K562 (cell line): Measurements from ENCODE around the gene CDH20. TPM values are rescaled to one million over a fixed set of nuclear protein-coding genes. Genes with fewer than 3 reads are reported as not detected.

ENCODE experiments used
- ATAC-seq: fragments of 200-7000 bp; cut with Tn5 transposase; 3 replicates; pipeline ENCODE4 v1.9.1; 2020; ENCODE audit warnings: moderate library complexity
- BruUV-seq: library from RNA; stranded (reverse); fragments of 400-500 nt; replicated peaks from 2 replicates; lab custom pipeline; 2021; lab: Mats Ljungman, UMichigan
- CTCF ChIA-PET: fragments of 300-600 bp; formaldehyde crosslinking; extraction: SDS; loops from one replicate; lab custom pipeline; 2021; ENCODE audit warnings: low intra/inter-chr PET ratio; lab: Yijun Ruan, JAX
- POLR2A ChIA-PET: fragments of 300-600, 350-650 bp; sonication (Branson Sonifier 250); formaldehyde crosslinking; extraction: SDS; loops from one replicate; lab custom pipeline; 2021; ENCODE audit warnings: antibody characterized with exemption, inconsistent platforms; lab: Yijun Ruan, JAX
- DNase-seq, 4 experiments: peaks; one replicate each; pipeline versions ENCODE4 v3.0.0 to v3.0.0-alpha.2; 2011 to 2018; ENCODE audit warnings: low spot score in 3 of 4, mixed read lengths in 3 of 4; ENCODE audit errors: extremely low read depth in 1 of 4
- FAIRE-seq: peaks from 2 replicates; lab custom pipeline; 2011; peaks lifted over from hg19 to GRCh38; lab: Jason Lieb, UNC
- H2AFZ ChIP-seq: 2 replicates; pipeline ENCODE4 v1.6.0; 2011; ENCODE audit warnings: low read depth, low read length, control low read depth, inconsistent platforms
- H3K27ac ChIP-seq: fragments of 200-600 bp; 3 replicates; pipeline ENCODE4 v1.8.0; 2011; ENCODE audit warnings: low read depth, mild to moderate bottlenecking, control low read depth, inconsistent platforms, low read length, moderate library complexity, mixed read lengths; ENCODE audit errors: extremely low read depth
- H3K27me3 ChIP-seq, 2 experiments: fragments of 300-600 bp in 1 of 2; 2 replicates in 1 of 2; 3 replicates in 1 of 2; pipeline versions ENCODE4 v1.6.0 to v1.8.0; 2011; ENCODE audit warnings: inconsistent platforms in 2 of 2, low read length in 2 of 2, mild to moderate bottlenecking in 1 of 2, mixed read lengths in 1 of 2, moderate library complexity in 1 of 2; ENCODE audit not compliant: control insufficient read depth in 2 of 2, insufficient read depth in 2 of 2
- H3K36me3 ChIP-seq: fragments of 300-600 bp; 3 replicates; pipeline ENCODE4 v1.8.0; 2011; ENCODE audit warnings: mild to moderate bottlenecking, low read length, inconsistent platforms; ENCODE audit not compliant: control insufficient read depth, insufficient read depth
- H3K4me1 ChIP-seq, 2 experiments: fragments of 200-600 bp in 1 of 2; replicated peaks in 1 of 2; 2 replicates in 1 of 2; 3 replicates in 1 of 2; pipeline versions ENCODE4 v1.5.1 to v1.8.0; 2011; ENCODE audit warnings: inconsistent platforms in 2 of 2, low read length in 2 of 2, mild to moderate bottlenecking in 1 of 2, mixed read lengths in 1 of 2, moderate library complexity in 1 of 2; ENCODE audit not compliant: control insufficient read depth in 2 of 2, insufficient read depth in 2 of 2
- H3K4me2 ChIP-seq: 2 replicates; pipeline ENCODE4 v1.6.1; 2011; ENCODE audit warnings: low read length, control low read depth, inconsistent platforms, mixed read lengths; ENCODE audit not compliant: insufficient read depth
- H3K4me3 ChIP-seq: fragments of 200-600 bp; sonication (generic), shearing (Covaris generic); 2 replicates; pipeline ENCODE4 v1.5.1; 2016; ENCODE audit warnings: control low read depth, inconsistent platforms
- H3K79me2 ChIP-seq: fragments of 200-600 bp; 3 replicates; pipeline ENCODE4 v1.8.0; 2011; ENCODE audit warnings: low read length, inconsistent platforms; ENCODE audit not compliant: control insufficient read depth, insufficient read depth
- H3K9ac ChIP-seq, 2 experiments: 2 replicates each; pipeline versions ENCODE4 v1.6.0 to v1.6.1; 2011; ENCODE audit warnings: low read depth in 2 of 2, low read length in 2 of 2, control low read depth in 1 of 2, inconsistent platforms in 1 of 2, mild to moderate bottlenecking in 1 of 2, mixed read lengths in 1 of 2; ENCODE audit not compliant: insufficient read depth in 1 of 2
- H3K9me1 ChIP-seq: one replicate; pipeline ENCODE4 v1.6.0; 2011; ENCODE audit warnings: inconsistent platforms, mild to moderate bottlenecking, low read length, moderate library complexity; ENCODE audit not compliant: control insufficient read depth, insufficient read depth
- H3K9me3 ChIP-seq: replicated peaks from 2 replicates; pipeline ENCODE4 v1.5.1; 2011; ENCODE audit warnings: low read depth, low read length, inconsistent platforms; ENCODE audit not compliant: control insufficient read depth, insufficient read depth
- H4K20me1 ChIP-seq: replicated peaks from 2 replicates; pipeline ENCODE4 v1.6.1; 2011; ENCODE audit warnings: low read length, inconsistent platforms, mixed read lengths; ENCODE audit not compliant: control insufficient read depth, insufficient read depth
- BRD9 ChIP-seq: fragments of 450-650 bp; IDR thresholded peaks from 2 replicates; pipeline ENCODE4 v1.6.1; 2018; ENCODE audit warnings: low read depth; ENCODE audit not compliant: partially characterized antibody
- ELK3 ChIP-seq: fragments of 450-650 bp; formaldehyde crosslinking; IDR thresholded peaks from 2 replicates; pipeline ENCODE4 v1.4.0; 2020; ENCODE audit warnings: mild to moderate bottlenecking
- GABPA ChIP-seq: fragments of 200-800 bp; sonication (Bioruptor generic); conservative IDR thresholded peaks from 2 replicates; pipeline ENCODE4 v1.6.1; 2016; ENCODE audit warnings: low read depth, missing genetic modification characterization, missing compliant biosample characterization
- TFAM ChIP-seq: fragments of 250-450 bp; sonication (Bioruptor Pico); conservative IDR thresholded peaks from 2 replicates; pipeline ENCODE4 v1.5.0; 2021; ENCODE audit warnings: mild to moderate bottlenecking, moderate library complexity
- TRIM24 ChIP-seq, 2 experiments: fragments of 450-650 bp; IDR thresholded peaks; 2 replicates each; pipeline ENCODE4 v1.6.1; 2016
- ZNF57 ChIP-seq: fragments of 450-650 bp; formaldehyde crosslinking; IDR thresholded peaks from 2 replicates; pipeline ENCODE4 v1.4.0; 2020; ENCODE audit warnings: mild to moderate bottlenecking, moderate library complexity
- WGBS: fragments of 100-300 bp; shearing (Covaris generic); methylation state at CpG from one replicate; pipeline ENCODE4 v1.1.6; 2016; ENCODE audit warnings: low coverage, mixed read lengths; ENCODE audit not compliant: insufficient coverage; ENCODE audit errors: missing lambda C conversion rate; 5-methylcytosine and 5-hydroxymethylcytosine counted together
- in situ Hi-C: fragments of 300-500 bp; cut with MboI; formaldehyde crosslinking; loops from 4 replicates; pipeline ENCODE4 v1.15.0; 2018; ENCODE audit warnings: inconsistent platforms, mixed read lengths
- intact Hi-C: fragments of 100-400 bp; cut with micrococcal nuclease; formaldehyde crosslinking; loops from 2 replicates; pipeline ENCODE4 v1.14.2; 2022
- polyA plus RNA-seq, 8 experiments: library from polyadenylated mRNA; depleted of rRNA in 4 of 8; stranded (reverse) in 5 of 8; unstranded in 3 of 8; fragments of >200 nt; fragmentation: Nextera tagmentation in 2 of 8; fragmentation: Illumina TruSeq in 1 of 8; extraction: Ambion mirVana in 2 of 8; extraction: Trizol in 1 of 8; gene quantifications; 2 replicates each; pipeline versions ENCODE4 v1.2.1 to v1.2.3, GENCODE V29; 2011 to 2014; ENCODE audit warnings: inconsistent platforms in 1 of 8, missing spikeins in 1 of 8
- total RNA-seq, 7 experiments: library from RNA; depleted of rRNA in 6 of 7; stranded (reverse); fragments of >200 nt in 6 of 7; fragmentation: Illumina TruSeq in 2 of 7; extraction: Trizol in 2 of 7; gene quantifications; 2 replicates each; pipeline versions ENCODE4 v1.2.1 to v1.2.3, GENCODE V29; 2011 to 2021; ENCODE audit warnings: low replicate concordance in 1 of 7

Gene CDH20
- total and polyA plus RNA-seq, 9 of the 15 experiments (the other 6 are each of a cell fraction or from before 2014, with no cell fraction given), result not detected

- no peak overlapping the region for H2AFZ ChIP-seq
- ATAC-seq, result no peak
- DNase-seq, result no peak
- H4K20me1 ChIP-seq, result no peaks in the 10 kb centered on the region
- H3K27me3 ChIP-seq, result no peaks in the 10 kb centered on the region
- no peaks in the 10 kb centered on the region for H3K79me2 ChIP-seq
- H3K27ac ChIP-seq, result no peak overlapping the region
- H3K4me3 ChIP-seq, result no peak overlapping the region
- intact Hi-C loops, result no loop called here
- no peaks in the 10 kb centered on the region for H3K36me3 ChIP-seq
- FAIRE-seq, result no peak
- H3K9me3 ChIP-seq, result no peaks in the 10 kb centered on the region
- BruUV-seq, result no TSS peak
- CTCF ChIA-PET, result no interaction called here
- H3K4me2 ChIP-seq, result no peak overlapping the region
- POLR2A ChIA-PET, result no interaction called here
- H3K9ac ChIP-seq, result no peak overlapping the region
- whole genome bisulfite sequencing, result 0% methylated on average over 3 of the region's 3 CpGs
- H3K4me1 ChIP-seq, result no peaks in the 10 kb centered on the region
- no peaks in the 10 kb centered on the region for H3K9me1 ChIP-seq
- in situ Hi-C loops, result no loop called here
- no peak for TF ChIP-seq BRD9
- TF ChIP-seq ELK3 (CRISPR knock-in tag), result no peak
- TF ChIP-seq TRIM24 (IDR thresholded peaks at IDR 0.05), result no peak
- TF ChIP-seq TFAM, result no peak
- TF ChIP-seq ZNF57 (CRISPR knock-in tag), result no peak
- TF ChIP-seq GABPA (tag), result no peak
Observed at GRCh38 chr18:61497422-61497821, 164.2 kb downstream of the CDH20 start.
